Neural cell (in vitro differentiated cells): ENCODE data around the gene CCDC81. TPM values are rescaled to one million over a fixed set of nuclear protein-coding genes. Genes with fewer than 3 reads are reported as not detected.

Experiments used
- H2AFZ ChIP-seq: fragments of 200-600, 300-800 bp; sonication (generic), shearing (Covaris generic); 2 replicates; pipeline ENCODE4 v1.6.0; 2014; ENCODE audit warnings: low read depth, mild to moderate bottlenecking, antibody characterized with exemption, low read length, moderate library complexity
- H3F3A ChIP-seq: fragments of 200-600 bp; shearing (Covaris generic); 2 replicates; pipeline ENCODE4 v1.6.1; 2016; ENCODE audit warnings: mild to moderate bottlenecking, moderate library complexity, mixed read lengths, antibody characterized with exemption, low read length; ENCODE audit not compliant: insufficient read depth, poor library complexity, severe bottlenecking
- H3K27ac ChIP-seq: fragments of 200-600, 300-800 bp; sonication (generic), shearing (Covaris generic); 2 replicates; pipeline ENCODE4 v1.5.1; 2014; ENCODE audit warnings: mild to moderate bottlenecking, low read length, moderate library complexity
- H3K27me3 ChIP-seq: fragments of 300-800, 200-600 bp; sonication (generic), shearing (Covaris generic); 2 replicates; pipeline ENCODE4 v1.6.0; 2014; ENCODE audit warnings: mild to moderate bottlenecking, low read depth, low read length, moderate library complexity; ENCODE audit not compliant: insufficient read depth
- H3K36me3 ChIP-seq: fragments of 300-800, 200-600 bp; sonication (generic), shearing (Covaris generic); 2 replicates; pipeline ENCODE4 v1.5.1; 2014; ENCODE audit warnings: mild to moderate bottlenecking, antibody characterized with exemption, low read length, moderate library complexity; ENCODE audit not compliant: insufficient read depth
- H3K4me2 ChIP-seq: fragments of 300-800, 200-600 bp; sonication (generic), shearing (Covaris generic); 2 replicates; pipeline ENCODE4 v1.6.0; 2014; ENCODE audit warnings: mild to moderate bottlenecking, low read length
- H3K4me3 ChIP-seq: fragments of 300-800, 200-600 bp; sonication (generic), shearing (Covaris generic); 2 replicates; pipeline ENCODE4 v1.5.1; 2014; ENCODE audit warnings: mild to moderate bottlenecking, low read length, moderate library complexity
- H3K79me2 ChIP-seq: fragments of 200-600 bp; shearing (Covaris generic); replicated peaks from 2 replicates; pipeline ENCODE4 v1.6.0; 2014; ENCODE audit warnings: mild to moderate bottlenecking, low read length, moderate library complexity; ENCODE audit not compliant: insufficient read depth
- H3K9ac ChIP-seq: fragments of 300-800, 200-600 bp; sonication (generic), shearing (Covaris generic); 2 replicates; pipeline ENCODE4 v1.6.1; 2016; ENCODE audit warnings: mild to moderate bottlenecking, low read length, mixed read lengths
- H3K9me2 ChIP-seq: fragments of 200-600 bp; shearing (Covaris generic); 2 replicates; pipeline ENCODE4 v1.6.1; 2016; ENCODE audit warnings: mild to moderate bottlenecking, low read length, mixed read lengths; ENCODE audit not compliant: insufficient read depth
- H3K9me3 ChIP-seq: fragments of 200-600, 300-800 bp; sonication (generic), shearing (Covaris generic); 2 replicates; pipeline ENCODE4 v1.6.1; 2016; ENCODE audit warnings: mild to moderate bottlenecking, mixed run types, low read length, moderate library complexity, mixed read lengths
- H4K20me1 ChIP-seq: fragments of 200-600 bp; shearing (Covaris generic); 2 replicates; pipeline ENCODE4 v1.6.1; 2016; ENCODE audit warnings: mild to moderate bottlenecking, mixed run types; ENCODE audit not compliant: insufficient read depth
- EP300 ChIP-seq: fragments of 450-650 bp; conservative IDR thresholded peaks from 2 replicates; pipeline ENCODE4 v1.6.1; 2014; ENCODE audit warnings: antibody characterized with exemption, mild to moderate bottlenecking, moderate library complexity; ENCODE audit not compliant: poor library complexity, severe bottlenecking
- EZH2 ChIP-seq: fragments of 200-600, 300-800 bp; shearing (Covaris generic), sonication (generic); IDR thresholded peaks from 2 replicates; pipeline ENCODE4 v1.6.1; 2014; ENCODE audit warnings: antibody characterized with exemption, low read length, borderline replicate concordance, mild to moderate bottlenecking; ENCODE audit not compliant: insufficient read depth, poor library complexity, severe bottlenecking
- MXI1 ChIP-seq: fragments of 450-650 bp; conservative IDR thresholded peaks from 2 replicates; pipeline ENCODE4 v1.6.1; 2014; ENCODE audit warnings: antibody characterized with exemption, mild to moderate bottlenecking; ENCODE audit not compliant: poor library complexity, severe bottlenecking
- POLR2AphosphoS5 ChIP-seq: IDR thresholded peaks from 2 replicates; pipeline ENCODE4 v1.6.1; 2012
- RAD21 ChIP-seq: fragments of 450-650 bp; conservative IDR thresholded peaks from 2 replicates; pipeline ENCODE4 v1.6.1; 2014; ENCODE audit warnings: antibody characterized with exemption, mild to moderate bottlenecking, moderate library complexity
- SMC3 ChIP-seq: fragments of 450-650 bp; conservative IDR thresholded peaks from 2 replicates; pipeline ENCODE4 v1.6.1; 2014; ENCODE audit warnings: antibody characterized with exemption, mild to moderate bottlenecking, moderate library complexity; ENCODE audit not compliant: poor library complexity
- TAF1 ChIP-seq: IDR thresholded peaks from 2 replicates; pipeline ENCODE4 v1.6.1; 2012; ENCODE audit warnings: low read depth
- polyA plus RNA-seq: library from polyadenylated mRNA; depleted of rRNA; stranded (reverse); fragments of >200 nt; gene quantifications from 2 replicates; pipeline ENCODE4 v1.2.3, GENCODE V29; 2014
- TF ChIP-seq, protein P1 (sequence below): IDR thresholded peaks from 2 replicates; pipeline ENCODE4 v1.6.1; 2012; ENCODE audit warnings: borderline replicate concordance
- TF ChIP-seq, protein P2 (sequence below): fragments of 450-650 bp; IDR thresholded peaks from 2 replicates; pipeline ENCODE4 v1.5.1; 2014; ENCODE audit warnings: antibody characterized with exemption, mild to moderate bottlenecking, moderate library complexity; ENCODE audit not compliant: poor library complexity, severe bottlenecking

The CCDC81 gene
- polyA plus RNA-seq, 1 donor from 2014 or later: 2.5 TPM

DNA sequence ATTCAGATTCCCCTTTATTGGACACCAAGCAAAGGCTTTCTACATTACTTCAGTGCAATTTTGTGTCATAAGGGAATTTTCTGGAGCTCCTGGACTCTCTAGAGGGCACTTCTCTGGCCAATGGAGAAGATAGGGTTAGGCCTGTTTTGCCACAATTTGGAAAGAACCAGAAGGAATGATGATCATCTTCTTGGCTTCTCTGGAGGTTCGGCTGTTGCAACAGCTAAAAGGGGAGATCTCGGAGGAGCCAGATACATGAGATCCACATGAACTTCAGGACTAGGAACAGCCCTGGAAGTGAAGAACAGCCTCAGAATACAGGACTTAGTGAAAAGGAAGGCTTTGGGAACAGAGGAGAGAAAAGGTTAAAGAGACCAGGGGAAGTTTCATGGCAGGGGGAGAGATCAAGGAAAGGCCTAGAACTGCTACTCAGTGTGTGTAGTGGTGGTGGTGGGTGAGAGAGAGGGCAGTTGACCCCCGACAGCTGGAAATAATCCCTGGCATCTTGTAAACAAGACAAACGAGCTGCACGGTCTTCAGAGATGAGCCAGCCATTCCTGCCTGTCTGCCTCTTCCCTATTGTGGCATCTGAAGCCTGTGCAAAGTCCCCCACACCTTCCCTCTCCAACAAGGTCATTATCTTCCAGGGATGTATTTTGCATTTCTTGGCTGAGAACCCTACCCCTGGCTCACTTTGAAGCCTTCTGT lies 83.8 kb downstream of the CCDC81 start:
- H3K79me2 ChIP-seq: no peaks in the 10 kb centered on the region
- no peak overlapping the region for H2AFZ ChIP-seq
- no peak overlapping the region for H3K27ac ChIP-seq
- H3K27me3 ChIP-seq: no peaks in the 10 kb centered on the region
- no peaks in the 10 kb centered on the region for H4K20me1 ChIP-seq
- TF ChIP-seq EP300 (no peak), TAF1 (no peak), POLR2AphosphoS5 (no peak), SMC3 (no peak), MXI1 (no peak), EZH2 (no peak), RAD21 (no peak)
- TF ChIP-seq, protein P1, sequence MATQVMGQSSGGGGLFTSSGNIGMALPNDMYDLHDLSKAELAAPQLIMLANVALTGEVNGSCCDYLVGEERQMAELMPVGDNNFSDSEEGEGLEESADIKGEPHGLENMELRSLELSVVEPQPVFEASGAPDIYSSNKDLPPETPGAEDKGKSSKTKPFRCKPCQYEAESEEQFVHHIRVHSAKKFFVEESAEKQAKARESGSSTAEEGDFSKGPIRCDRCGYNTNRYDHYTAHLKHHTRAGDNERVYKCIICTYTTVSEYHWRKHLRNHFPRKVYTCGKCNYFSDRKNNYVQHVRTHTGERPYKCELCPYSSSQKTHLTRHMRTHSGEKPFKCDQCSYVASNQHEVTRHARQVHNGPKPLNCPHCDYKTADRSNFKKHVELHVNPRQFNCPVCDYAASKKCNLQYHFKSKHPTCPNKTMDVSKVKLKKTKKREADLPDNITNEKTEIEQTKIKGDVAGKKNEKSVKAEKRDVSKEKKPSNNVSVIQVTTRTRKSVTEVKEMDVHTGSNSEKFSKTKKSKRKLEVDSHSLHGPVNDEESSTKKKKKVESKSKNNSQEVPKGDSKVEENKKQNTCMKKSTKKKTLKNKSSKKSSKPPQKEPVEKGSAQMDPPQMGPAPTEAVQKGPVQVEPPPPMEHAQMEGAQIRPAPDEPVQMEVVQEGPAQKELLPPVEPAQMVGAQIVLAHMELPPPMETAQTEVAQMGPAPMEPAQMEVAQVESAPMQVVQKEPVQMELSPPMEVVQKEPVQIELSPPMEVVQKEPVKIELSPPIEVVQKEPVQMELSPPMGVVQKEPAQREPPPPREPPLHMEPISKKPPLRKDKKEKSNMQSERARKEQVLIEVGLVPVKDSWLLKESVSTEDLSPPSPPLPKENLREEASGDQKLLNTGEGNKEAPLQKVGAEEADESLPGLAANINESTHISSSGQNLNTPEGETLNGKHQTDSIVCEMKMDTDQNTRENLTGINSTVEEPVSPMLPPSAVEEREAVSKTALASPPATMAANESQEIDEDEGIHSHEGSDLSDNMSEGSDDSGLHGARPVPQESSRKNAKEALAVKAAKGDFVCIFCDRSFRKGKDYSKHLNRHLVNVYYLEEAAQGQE: no peak
- TF ChIP-seq, protein P2, sequence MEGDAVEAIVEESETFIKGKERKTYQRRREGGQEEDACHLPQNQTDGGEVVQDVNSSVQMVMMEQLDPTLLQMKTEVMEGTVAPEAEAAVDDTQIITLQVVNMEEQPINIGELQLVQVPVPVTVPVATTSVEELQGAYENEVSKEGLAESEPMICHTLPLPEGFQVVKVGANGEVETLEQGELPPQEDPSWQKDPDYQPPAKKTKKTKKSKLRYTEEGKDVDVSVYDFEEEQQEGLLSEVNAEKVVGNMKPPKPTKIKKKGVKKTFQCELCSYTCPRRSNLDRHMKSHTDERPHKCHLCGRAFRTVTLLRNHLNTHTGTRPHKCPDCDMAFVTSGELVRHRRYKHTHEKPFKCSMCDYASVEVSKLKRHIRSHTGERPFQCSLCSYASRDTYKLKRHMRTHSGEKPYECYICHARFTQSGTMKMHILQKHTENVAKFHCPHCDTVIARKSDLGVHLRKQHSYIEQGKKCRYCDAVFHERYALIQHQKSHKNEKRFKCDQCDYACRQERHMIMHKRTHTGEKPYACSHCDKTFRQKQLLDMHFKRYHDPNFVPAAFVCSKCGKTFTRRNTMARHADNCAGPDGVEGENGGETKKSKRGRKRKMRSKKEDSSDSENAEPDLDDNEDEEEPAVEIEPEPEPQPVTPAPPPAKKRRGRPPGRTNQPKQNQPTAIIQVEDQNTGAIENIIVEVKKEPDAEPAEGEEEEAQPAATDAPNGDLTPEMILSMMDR: no peak
- no peaks in the 10 kb centered on the region for H3K36me3 ChIP-seq
- H3F3A ChIP-seq: no peaks in the 10 kb centered on the region
- H3K9me3 ChIP-seq: no peaks in the 10 kb centered on the region
- H3K4me2 ChIP-seq: no peak overlapping the region
- no peak overlapping the region for H3K4me3 ChIP-seq
- H3K9ac ChIP-seq: no peak overlapping the region
- H3K9me2 ChIP-seq: no peaks in the 10 kb centered on the region

DNA sequence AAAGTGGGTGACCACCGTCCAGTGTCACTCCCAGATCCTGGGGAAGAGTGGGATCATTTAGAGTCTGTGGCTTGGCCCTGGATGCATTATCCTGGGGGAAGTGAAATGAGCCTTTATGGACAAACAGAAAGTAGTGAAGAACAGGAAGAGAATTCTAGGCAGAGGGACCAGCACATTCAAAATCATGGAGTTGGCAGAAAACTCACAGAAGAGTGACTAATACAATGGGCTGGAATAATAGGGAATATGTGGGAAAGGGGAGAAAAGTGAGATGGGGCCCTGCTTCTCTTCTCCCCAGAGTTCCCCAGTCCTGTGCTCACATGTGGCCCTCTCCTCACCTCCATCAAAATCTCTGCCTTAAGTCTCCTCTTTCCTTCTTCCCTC lies 84.3 kb downstream of the CCDC81 start:
- H3K36me3 ChIP-seq: no peaks in the 10 kb centered on the region
- H3K27ac ChIP-seq: no peak overlapping the region
- no peaks in the 10 kb centered on the region for H3K9me3 ChIP-seq
- H3F3A ChIP-seq: no peaks in the 10 kb centered on the region
- H4K20me1 ChIP-seq: no peaks in the 10 kb centered on the region
- no peak for TF ChIP-seq MXI1
- TF ChIP-seq EZH2: no peak
- TF ChIP-seq EP300: no peak
- no peak for TF ChIP-seq SMC3
- TF ChIP-seq RAD21: no peak
- TF ChIP-seq TAF1: no peak
- TF ChIP-seq, protein P2: no peak
- TF ChIP-seq, protein P1: no peak
- no peak for TF ChIP-seq POLR2AphosphoS5
- no peak overlapping the region for H3K4me3 ChIP-seq
- H3K79me2 ChIP-seq: no peaks in the 10 kb centered on the region
- no peaks in the 10 kb centered on the region for H3K27me3 ChIP-seq
- no peak overlapping the region for H3K9ac ChIP-seq
- H2AFZ ChIP-seq: no peak overlapping the region
- no peaks in the 10 kb centered on the region for H3K9me2 ChIP-seq
- H3K4me2 ChIP-seq: no peak overlapping the region
